ENCODE results near the gene CTAGE8.
"Not testable (repeated sequence)": the region's sequence is repeated elsewhere in the genome, so short reads cannot be mapped to it uniquely, and the experiment has no call there.

- not testable (repeated sequence) for TF ChIP-seq CTCF, POLR2A (IDR thresholded peaks at IDR 0.05)
Measured at GRCh38 chr7:144219149-144219548, 49.9 kb downstream of the CTAGE8 start.
